GM21529 (cell line): ENCODE measurements around the gene CCDC32.

ENCODE experiments used
- ATAC-seq: cut with Tn5 transposase; IDR thresholded peaks from one replicate; pipeline ENCODE4 v1.9.1; 2021; ENCODE audit not compliant: unreplicated experiment

Gene CCDC32

DNA sequence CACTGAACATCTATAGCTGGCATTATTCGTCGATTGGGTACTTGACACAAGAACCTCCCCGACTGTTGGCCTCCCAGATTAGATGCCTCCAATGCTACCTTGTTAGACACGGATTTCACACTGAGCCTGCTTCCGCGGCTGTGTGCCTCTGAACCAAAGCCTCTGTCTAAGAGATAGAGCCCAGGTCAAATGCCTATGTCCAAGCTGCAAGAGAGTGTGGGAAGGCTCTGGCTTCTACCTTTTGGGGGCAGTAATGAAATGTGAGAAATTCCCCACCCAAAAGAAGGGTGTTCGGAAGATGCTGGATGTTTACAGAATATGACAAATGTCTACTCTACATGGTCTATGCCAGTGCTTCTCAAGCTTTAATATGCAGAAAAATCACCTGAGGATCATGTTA lies 2.3 kb upstream of the CCDC32 start:
- no peak for ATAC-seq

DNA sequence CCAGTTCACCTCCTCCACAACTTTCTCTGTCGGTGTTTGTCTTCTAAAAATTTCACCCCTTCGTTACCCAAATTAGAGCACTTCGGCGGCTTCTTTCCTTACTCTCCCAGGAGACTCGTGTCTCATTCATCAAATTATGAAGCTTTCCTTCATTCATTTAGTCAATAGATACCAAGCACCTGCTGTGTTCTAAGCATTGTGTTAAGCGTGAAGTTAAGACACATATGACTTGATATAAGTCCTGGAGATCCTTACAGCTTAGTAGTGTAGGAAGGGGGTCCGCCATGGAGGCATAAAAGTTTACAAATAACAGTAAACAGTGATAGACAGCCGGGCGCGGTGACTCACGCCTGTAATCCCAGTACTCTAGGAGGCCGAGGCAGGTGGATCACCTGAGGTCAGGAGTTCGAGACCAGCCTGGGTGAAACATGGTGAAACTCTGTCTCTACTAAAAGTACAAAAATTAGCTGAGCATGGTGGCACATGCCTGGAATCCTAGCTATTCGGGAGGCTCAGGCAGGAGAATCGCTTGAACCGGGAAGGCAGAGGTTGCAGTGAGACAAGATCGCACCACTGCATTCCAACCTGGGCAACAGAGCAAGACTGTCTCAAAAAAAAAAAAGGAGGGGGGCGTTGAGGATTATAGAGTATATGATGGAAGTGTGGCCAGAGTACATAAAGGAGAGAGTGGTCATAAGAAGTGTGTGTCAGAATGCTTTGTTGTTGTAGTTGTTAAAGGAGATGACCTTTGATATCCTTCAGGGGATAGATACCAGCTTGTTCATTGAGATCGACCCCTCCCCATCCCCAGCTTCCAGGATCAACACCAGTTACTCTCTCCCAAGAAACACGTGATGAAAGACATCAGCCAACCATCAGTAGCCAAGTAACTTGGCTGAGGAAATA lies 744 bp upstream of the CCDC32 start:
- ATAC-seq = no peak

GRCh38 chr15:40563426-40563825 lies 1.4 kb downstream of the CCDC32 start:
- no peak for ATAC-seq

- no peak for ATAC-seq
Measured at GRCh38 chr15:40562691-40563090, 2.2 kb downstream of the CCDC32 start.

GRCh38 chr15:40558952-40559742 lies 5.7 kb downstream of the CCDC32 start:
- ATAC-seq = peak; percentile 11

DNA sequence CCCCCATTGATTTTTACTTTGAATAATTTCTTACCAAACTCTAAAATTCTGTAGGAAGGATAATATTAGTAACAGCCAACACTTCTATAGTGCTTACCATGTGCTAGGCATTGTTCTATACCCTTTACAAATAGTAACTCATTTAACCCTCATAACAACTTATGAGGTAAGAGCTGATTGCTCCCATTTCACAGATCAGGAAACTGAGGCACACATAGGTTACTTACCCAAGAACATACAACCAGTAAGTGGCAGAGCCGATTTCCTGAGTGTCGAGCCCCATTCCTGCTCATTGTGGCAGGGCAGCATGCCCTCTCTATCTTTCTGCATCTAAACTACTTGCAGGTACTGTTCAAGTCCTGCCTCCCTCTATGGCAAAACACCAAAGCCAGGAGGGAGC lies 9.0 kb downstream of the CCDC32 start:
- ATAC-seq = no peak

GRCh38 chr15:40554161-40554525 lies 10.7 kb downstream of the CCDC32 start:
- ATAC-seq = no peak

- peak; percentile 73 for ATAC-seq
Measured at GRCh38 chr15:40550341-40551037, 14.4 kb downstream of the CCDC32 start.

GRCh38 chr15:40549894-40550293 lies 14.9 kb downstream of the CCDC32 start:
- no peak for ATAC-seq

GRCh38 chr15:40548610-40549009 lies 16.2 kb downstream of the CCDC32 start:
- no peak for ATAC-seq

DNA sequence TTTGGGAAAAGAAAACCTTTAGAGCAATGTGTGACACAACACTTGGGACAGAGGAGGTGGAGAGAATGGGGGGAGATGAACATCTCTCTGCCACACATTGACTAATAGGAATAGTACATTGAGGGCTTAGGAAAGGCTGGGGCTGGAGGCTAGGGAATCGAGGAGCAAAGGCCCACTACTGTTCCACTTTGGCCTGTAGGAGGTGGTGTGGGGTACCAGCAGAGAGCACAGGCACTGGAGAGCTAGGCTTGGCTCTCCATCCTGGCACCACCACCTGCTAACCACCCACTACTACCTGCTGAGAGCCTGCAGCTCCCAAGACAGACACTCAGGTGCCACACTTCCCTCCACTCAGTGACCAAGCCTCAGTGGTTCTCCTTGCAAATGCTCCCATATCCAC lies 19.4 kb downstream of the CCDC32 start:
- ATAC-seq = no peak

GRCh38 chr15:40543631-40544294 lies 21.1 kb downstream of the CCDC32 start:
- ATAC-seq = peak; percentile 80

DNA sequence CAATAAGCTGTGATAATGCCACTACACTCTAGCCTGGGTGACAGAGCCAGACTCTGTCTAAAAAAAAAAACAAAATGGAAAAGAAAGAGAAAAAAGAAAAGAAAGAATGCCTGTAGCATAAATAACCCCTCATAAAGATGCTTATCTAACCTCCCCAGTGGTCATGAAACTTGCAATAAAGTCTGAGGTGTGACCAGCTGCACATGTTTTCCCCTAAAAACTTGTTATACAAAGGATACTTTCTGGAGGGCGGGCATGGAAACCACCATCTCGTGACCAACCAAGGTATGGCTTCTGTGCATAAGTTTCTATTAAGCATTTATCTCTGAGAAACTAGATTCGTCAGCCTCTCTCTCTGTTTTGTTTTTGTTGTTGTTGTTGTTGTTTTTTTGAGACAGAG lies 21.8 kb downstream of the CCDC32 start:
- peak; percentile 13 for ATAC-seq

GRCh38 chr15:40538976-40539375 lies 25.9 kb downstream of the CCDC32 start:
- no peak for ATAC-seq

- ATAC-seq = no peak
Measured at GRCh38 chr15:40536501-40536900, 28.3 kb downstream of the CCDC32 start.

- no peak for ATAC-seq
Measured at GRCh38 chr15:40534371-40534770, 30.5 kb downstream of the CCDC32 start.

- no peak for ATAC-seq
Measured at GRCh38 chr15:40533763-40534364, 31.0 kb downstream of the CCDC32 start.

- ATAC-seq = no peak
Measured at GRCh38 chr15:40528801-40529200, 36.0 kb downstream of the CCDC32 start.

DNA sequence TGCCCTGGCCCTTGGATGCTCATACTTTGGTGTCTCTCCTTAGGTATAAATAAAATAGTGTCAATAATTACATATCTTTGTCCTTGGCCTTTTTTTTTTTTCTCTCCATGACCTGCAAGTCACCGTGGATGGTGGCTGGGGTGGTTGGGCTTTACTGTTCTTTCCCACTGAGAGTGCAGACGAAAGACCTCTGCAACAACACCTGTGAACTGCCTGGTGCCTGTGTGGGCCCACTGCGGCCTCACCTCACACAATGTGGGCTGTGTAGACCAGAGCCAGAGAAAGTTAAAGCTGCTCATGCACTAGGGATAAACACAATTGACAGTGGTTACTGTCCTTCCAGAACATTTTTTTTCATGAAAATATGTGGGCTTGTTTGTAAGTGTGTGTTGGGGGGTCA lies 39.0 kb downstream of the CCDC32 start:
- ATAC-seq = no peak

DNA sequence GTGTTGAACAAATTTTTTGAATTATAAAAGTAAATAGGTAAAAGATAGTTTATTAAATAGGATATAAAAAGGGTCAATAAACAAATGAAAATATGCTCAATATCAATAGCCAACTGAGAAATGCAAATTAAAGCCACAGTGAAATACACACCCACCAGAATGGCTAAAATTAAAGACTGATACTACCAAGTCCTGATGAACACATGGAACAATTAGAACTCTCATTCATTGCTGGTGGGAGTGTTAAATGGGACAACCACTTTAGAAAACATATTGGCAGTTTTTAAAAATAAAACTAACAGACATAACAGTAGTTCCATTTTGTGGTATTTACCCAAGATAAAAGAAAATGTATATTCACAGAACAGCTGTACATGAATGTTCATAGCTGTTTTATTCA lies 41.2 kb downstream of the CCDC32 start:
- ATAC-seq = no peak

- no peak for ATAC-seq
Measured at GRCh38 chr15:40516322-40516721, 48.5 kb downstream of the CCDC32 start.
